HEK293T (cell line): ENCODE data around the gene AQP12A.

ENCODE experiments used
- BHLHE40 ChIP-seq: fragments of 450-650 bp; IDR thresholded peaks from 2 replicates; pipeline ENCODE4 v1.6.1; 2016; ENCODE audit warnings: mild to moderate bottlenecking, moderate library complexity, borderline replicate concordance
- FOXM1 ChIP-seq: fragments of 450-650 bp; IDR thresholded peaks from 2 replicates; pipeline ENCODE4 v1.6.1; 2017; ENCODE audit warnings: mild to moderate bottlenecking, borderline replicate concordance
- HDGF ChIP-seq: fragments of 450-650 bp; IDR thresholded peaks from 2 replicates; pipeline ENCODE4 v1.6.1; 2017; ENCODE audit warnings: antibody characterized with exemption, borderline replicate concordance
- NFRKB ChIP-seq: fragments of 450-650 bp; IDR thresholded peaks from 2 replicates; pipeline ENCODE4 v1.6.1; 2016; ENCODE audit warnings: mild to moderate bottlenecking, moderate library complexity
- SP1 ChIP-seq: fragments of 450-650 bp; IDR thresholded peaks from 2 replicates; pipeline ENCODE4 v1.6.1; 2017
- SUZ12 ChIP-seq: fragments of 450-650 bp; IDR thresholded peaks from 2 replicates; pipeline ENCODE4 v1.6.1; 2016; ENCODE audit warnings: mild to moderate bottlenecking

DNA sequence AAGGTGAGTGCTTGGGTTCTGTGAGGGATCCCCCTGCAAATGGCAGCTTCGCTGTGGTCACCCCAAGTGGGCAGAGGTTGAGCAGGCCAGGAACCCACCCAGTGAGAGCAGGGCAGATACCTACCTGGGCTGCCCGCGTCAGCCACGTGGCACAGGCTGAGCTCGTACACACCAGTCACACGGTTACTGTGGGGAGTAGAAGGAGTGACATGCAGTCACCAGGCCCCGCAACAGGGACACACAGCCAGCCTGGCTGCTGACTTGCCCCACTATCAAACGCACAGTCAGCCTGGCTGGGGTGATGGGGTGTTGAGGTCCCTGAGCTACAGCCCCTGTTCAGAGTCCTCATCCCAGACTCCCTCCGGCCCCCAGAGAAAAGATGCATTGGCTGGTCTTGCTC is 32.2 kb downstream of the AQP12A start:
- TF ChIP-seq BHLHE40: no peak
- TF ChIP-seq SP1: no peak
- TF ChIP-seq NFRKB: no peak
- no peak for TF ChIP-seq HDGF
- TF ChIP-seq SUZ12: no peak
- no peak for TF ChIP-seq FOXM1
